ENCODE results near the gene GRM1. TPM values are rescaled to one million over a fixed set of nuclear protein-coding genes. Genes with fewer than 3 reads are reported as not detected.

Gene GRM1
- total RNA-seq, 1 donor from 2014 or later, result 0.41 TPM

DNA sequence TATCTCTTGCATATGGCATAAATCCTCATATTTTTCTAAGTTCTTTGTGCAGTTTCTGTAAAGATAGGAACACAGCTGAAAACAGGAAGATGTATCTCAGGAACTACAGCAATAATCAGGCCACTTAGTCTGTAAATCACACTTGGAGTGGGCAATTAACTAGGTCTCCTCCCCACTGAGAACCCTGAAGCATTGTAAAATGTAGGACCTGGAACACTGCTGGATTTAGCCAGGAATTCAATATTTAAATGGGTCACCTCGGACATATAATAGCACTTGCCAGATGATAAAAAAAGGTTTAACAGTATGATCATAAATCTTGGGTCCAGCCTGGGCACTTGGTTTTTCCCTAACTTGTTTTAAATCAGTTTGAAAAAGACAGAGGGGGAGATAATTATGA is 155.0 kb downstream of the GRM1 start:
- no peaks in the 10 kb centered on the region for H3K36me3 Mint-ChIP-seq (ENCODE audit: insufficient read depth)
- H3K9me3 Mint-ChIP-seq (ENCODE audit: low read depth), result peaks cover 4% of the 10 kb centered on the region
- H3K4me3 Mint-ChIP-seq (ENCODE audit: low read depth), result no peak overlapping the region
- DNase-seq (ENCODE audit: low spot score, unreplicated experiment), result no peak
- TF ChIP-seq, protein P1, sequence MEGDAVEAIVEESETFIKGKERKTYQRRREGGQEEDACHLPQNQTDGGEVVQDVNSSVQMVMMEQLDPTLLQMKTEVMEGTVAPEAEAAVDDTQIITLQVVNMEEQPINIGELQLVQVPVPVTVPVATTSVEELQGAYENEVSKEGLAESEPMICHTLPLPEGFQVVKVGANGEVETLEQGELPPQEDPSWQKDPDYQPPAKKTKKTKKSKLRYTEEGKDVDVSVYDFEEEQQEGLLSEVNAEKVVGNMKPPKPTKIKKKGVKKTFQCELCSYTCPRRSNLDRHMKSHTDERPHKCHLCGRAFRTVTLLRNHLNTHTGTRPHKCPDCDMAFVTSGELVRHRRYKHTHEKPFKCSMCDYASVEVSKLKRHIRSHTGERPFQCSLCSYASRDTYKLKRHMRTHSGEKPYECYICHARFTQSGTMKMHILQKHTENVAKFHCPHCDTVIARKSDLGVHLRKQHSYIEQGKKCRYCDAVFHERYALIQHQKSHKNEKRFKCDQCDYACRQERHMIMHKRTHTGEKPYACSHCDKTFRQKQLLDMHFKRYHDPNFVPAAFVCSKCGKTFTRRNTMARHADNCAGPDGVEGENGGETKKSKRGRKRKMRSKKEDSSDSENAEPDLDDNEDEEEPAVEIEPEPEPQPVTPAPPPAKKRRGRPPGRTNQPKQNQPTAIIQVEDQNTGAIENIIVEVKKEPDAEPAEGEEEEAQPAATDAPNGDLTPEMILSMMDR (IDR thresholded peaks at IDR 0.05; ENCODE audit: unreplicated experiment), result no peak
- no peak overlapping the region for H3K27ac Mint-ChIP-seq
- H3K27me3 Mint-ChIP-seq, result no peaks in the 10 kb centered on the region
- peaks cover 13% of the 10 kb centered on the region for H3K4me1 Mint-ChIP-seq (ENCODE audit: low read depth)

DNA sequence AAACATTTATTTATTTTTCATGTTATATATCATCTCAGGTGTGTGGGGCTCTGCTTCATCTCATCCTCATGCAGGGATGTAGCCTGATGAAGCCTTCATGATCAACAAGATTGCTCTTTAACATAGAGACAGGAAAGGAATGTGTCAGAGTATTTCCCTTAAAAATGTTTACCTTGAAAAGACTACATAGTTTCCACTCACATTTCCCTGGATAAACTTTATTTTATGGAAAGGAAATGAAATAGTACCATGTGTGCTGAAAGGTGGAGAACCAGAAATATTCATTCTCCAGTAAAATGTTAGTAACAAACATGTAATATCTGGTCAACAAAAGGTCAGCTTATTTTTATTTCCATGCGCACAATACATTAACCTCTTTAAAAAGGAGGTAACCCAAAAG is 155.8 kb downstream of the GRM1 start:
- Mint-ChIP-seq H3K4me3 (ENCODE audit: low read depth) (no peak overlapping the region), H3K27ac (no peak overlapping the region), H3K4me1 (ENCODE audit: low read depth) (peaks cover 13% of the 10 kb centered on the region), H3K36me3 (ENCODE audit: insufficient read depth) (no peaks in the 10 kb centered on the region), H3K27me3 (no peaks in the 10 kb centered on the region), H3K9me3 (ENCODE audit: low read depth) (no peaks in the 10 kb centered on the region)
- no peak for DNase-seq (ENCODE audit: low spot score, unreplicated experiment)
- TF ChIP-seq, protein P1 (IDR thresholded peaks at IDR 0.05; ENCODE audit: unreplicated experiment), result no peak

DNA sequence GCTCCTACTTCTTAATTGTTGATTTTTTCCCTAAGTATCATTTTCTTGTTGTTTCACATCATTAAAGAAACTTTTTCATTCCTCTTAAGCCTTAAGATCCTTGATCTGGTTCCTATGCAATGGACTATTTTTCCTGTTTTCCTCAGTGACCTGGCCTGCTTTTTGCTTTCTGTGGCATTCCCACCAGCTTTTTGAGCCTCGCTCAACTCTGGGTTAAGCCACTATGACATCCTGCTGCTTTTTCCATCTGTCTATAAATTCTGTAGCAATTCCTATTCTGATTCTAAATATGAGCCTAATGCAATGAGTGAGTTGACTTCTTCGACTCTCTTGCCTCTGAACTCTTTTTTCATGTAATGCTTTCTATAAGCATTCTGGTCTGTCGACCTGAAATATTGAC is 160.3 kb downstream of the GRM1 start:
- H3K4me3 Mint-ChIP-seq (ENCODE audit: low read depth), result no peak overlapping the region
- TF ChIP-seq, protein P1 (IDR thresholded peaks at IDR 0.05; ENCODE audit: unreplicated experiment), result no peak
- peaks cover 3% of the 10 kb centered on the region for H3K27me3 Mint-ChIP-seq
- no peaks in the 10 kb centered on the region for H3K36me3 Mint-ChIP-seq (ENCODE audit: insufficient read depth)
- no peak for DNase-seq (ENCODE audit: low spot score, unreplicated experiment)
- no peaks in the 10 kb centered on the region for H3K9me3 Mint-ChIP-seq (ENCODE audit: low read depth)
- peaks cover 15% of the 10 kb centered on the region for H3K4me1 Mint-ChIP-seq (ENCODE audit: low read depth)
- H3K27ac Mint-ChIP-seq, result no peak overlapping the region

DNA sequence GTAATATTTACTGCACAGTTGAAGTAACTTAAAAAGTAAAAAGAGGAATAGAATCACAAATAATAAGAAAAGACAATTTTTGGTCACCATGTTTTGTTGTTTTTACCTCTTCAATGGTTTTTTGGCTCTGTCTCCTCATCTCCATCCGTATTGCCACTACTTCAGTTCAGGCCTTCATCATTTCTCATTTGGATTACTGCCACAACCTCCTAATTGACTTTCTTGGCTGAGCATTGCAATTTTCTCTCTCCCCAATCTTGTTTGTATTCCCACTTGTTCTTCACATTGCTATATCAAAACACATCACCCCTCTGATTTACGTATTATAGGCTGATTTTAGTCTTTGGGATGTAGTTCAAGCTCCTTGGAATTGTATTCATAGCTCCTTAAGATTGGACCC is 161.7 kb downstream of the GRM1 start:
- Mint-ChIP-seq H3K27me3 (peaks cover 3% of the 10 kb centered on the region), H3K36me3 (ENCODE audit: insufficient read depth) (no peaks in the 10 kb centered on the region), H3K4me3 (ENCODE audit: low read depth) (no peak overlapping the region), H3K4me1 (ENCODE audit: low read depth) (peaks cover 13% of the 10 kb centered on the region), H3K9me3 (ENCODE audit: low read depth) (no peaks in the 10 kb centered on the region), H3K27ac (no peak overlapping the region)
- no peak for DNase-seq (ENCODE audit: low spot score, unreplicated experiment)
- TF ChIP-seq, protein P1 (IDR thresholded peaks at IDR 0.05; ENCODE audit: unreplicated experiment), result no peak

DNA sequence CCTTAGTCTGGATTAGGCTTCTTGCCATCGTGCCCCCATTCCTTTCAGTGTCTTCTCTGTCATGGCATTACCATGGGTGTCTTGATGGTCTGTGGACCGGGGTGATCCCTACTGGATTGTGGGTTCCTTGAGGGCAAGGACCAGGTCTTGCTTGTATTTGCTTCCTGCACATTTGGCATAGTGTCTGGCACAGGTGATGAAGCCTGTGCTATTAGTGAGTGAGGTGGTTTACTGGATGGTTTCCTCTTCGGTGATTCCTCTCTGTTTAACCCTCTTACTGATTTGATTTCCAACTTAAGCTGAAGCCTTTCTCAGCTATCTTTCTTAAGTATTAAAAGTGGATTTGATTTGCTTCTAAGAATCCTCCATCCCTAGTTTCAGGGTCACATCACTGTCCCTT is 162.3 kb downstream of the GRM1 start:
- H3K27me3 Mint-ChIP-seq, result peaks cover 3% of the 10 kb centered on the region
- no peaks in the 10 kb centered on the region for H3K36me3 Mint-ChIP-seq (ENCODE audit: insufficient read depth)
- H3K27ac Mint-ChIP-seq, result no peak overlapping the region
- TF ChIP-seq, protein P1 (IDR thresholded peaks at IDR 0.05; ENCODE audit: unreplicated experiment), result no peak
- H3K4me1 Mint-ChIP-seq (ENCODE audit: low read depth), result peaks cover 13% of the 10 kb centered on the region
- DNase-seq (ENCODE audit: low spot score, unreplicated experiment), result no peak
- H3K9me3 Mint-ChIP-seq (ENCODE audit: low read depth), result no peaks in the 10 kb centered on the region
- H3K4me3 Mint-ChIP-seq (ENCODE audit: low read depth), result no peak overlapping the region

All from progenitor cell of endocrine pancreas (in vitro differentiated cells).